ENCODE data around the gene EGFL7. TPM values are rescaled to one million over a fixed set of nuclear protein-coding genes. Genes with fewer than 3 reads are reported as not detected.

The EGFL7 gene
- total RNA-seq, 4 donors from 2014 or later, result 12.3 to 64.7 (median 33.6) TPM

GRCh38 chr9:136614967-136615623 lies 47.6 kb upstream of the EGFL7 start:
- WGBS, 2 donors (ENCODE audit: low coverage in 1 of 2), result 42 to 63% methylated on average over 8 to 25 of the region's 25 CpGs
- intact Hi-C loops (cut with DNase I; ENCODE audit: low total_unique reads) (no loop called here), in situ Hi-C loops (cut with MboI; ENCODE audit: low pct_ligation_motif_present in 1 of 4, low pct_unique_long_range_greater_than_20kb in 1 of 4, low sequenced_read_pairs in 3 of 4) (loop anchor here in 1 of 4 donors (5.0 kb wide), 1 partner anchor 123 kb away; no protein-coding TSS in a partner anchor)
- no peaks in the 10 kb centered on the region for H3K9me3 ChIP-seq
- no peaks in the 10 kb centered on the region for H3K36me3 ChIP-seq
- H3K27ac ChIP-seq, result peak overlapping the region; percentile 26 to 55 (median 41)
- TF ChIP-seq CTCF (IDR thresholded peaks at IDR 0.05) (peak in 1 of 5 experiments; percentile 11), POLR2AphosphoS5 (IDR thresholded peaks at IDR 0.05) (no peak), EP300 (IDR thresholded peaks at IDR 0.05; ENCODE audit: low read depth) (no peak), POLR2A (IDR thresholded peaks at IDR 0.05) (no peak)
- no peaks in the 10 kb centered on the region for H3K27me3 ChIP-seq
- H3K4me3 ChIP-seq, result no peak overlapping the region
- peak; percentile 70 for DNase-seq
- peaks cover 3 to 54% (median 39%) of the 10 kb centered on the region in 4 donors for H3K4me1 ChIP-seq

DNA sequence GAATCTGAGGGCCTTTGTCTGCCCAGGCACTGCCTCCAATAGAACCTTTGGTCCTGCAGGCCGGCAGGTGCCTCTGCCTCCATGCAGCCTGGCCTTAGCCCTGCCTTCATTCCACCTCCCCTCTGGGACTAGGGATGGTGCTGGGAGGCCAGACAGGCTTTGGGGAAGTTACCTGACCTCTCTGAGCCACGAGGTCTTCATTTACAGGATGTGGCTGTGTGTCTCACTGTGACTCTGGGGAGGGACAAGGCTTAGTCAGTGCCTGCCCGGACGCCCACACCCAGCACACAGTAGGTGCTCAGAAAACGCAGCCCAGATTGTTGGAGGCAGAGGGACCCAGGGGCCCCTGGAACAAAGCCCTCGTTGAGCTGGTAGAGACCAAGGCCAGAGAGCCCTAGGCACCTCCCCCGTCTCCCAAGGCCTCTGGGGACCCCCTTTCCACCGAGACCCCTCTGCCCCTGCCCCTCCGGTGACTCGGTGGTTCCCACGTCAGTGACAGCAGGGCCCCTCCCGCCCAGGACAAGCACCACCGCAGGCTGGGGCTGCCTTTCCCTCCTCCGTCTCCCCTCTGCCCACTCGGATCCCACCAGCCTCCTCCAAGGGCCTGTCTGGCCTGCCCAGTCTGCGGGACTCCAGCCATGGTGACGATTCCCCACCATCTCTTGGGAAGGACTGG lies 46.9 kb upstream of the EGFL7 start:
- 64% methylated on average over 17 of the region's 17 CpGs; no CpG with 5 or more reads in 1 of the 2 donors for WGBS, 2 donors (ENCODE audit: low coverage in 1 of 2)
- no peak for TF ChIP-seq POLR2AphosphoS5 (IDR thresholded peaks at IDR 0.05)
- TF ChIP-seq EP300 (IDR thresholded peaks at IDR 0.05; ENCODE audit: low read depth), result no peak
- TF ChIP-seq POLR2A (IDR thresholded peaks at IDR 0.05), result no peak
- TF ChIP-seq CTCF (IDR thresholded peaks at IDR 0.05), result no peak
- Histone ChIP-seq H3K4me3 (no peak overlapping the region), H3K9me3 (no peaks in the 10 kb centered on the region), H3K4me1 (peaks cover 3 to 55% (median 34%) of the 10 kb centered on the region in 4 donors), H3K27ac (peak overlapping the region in 1 of 4 donors; percentile 48), H3K27me3 (no peaks in the 10 kb centered on the region), H3K36me3 (no peaks in the 10 kb centered on the region)
- in situ Hi-C loops (cut with MboI; ENCODE audit: low pct_ligation_motif_present in 1 of 4, low pct_unique_long_range_greater_than_20kb in 1 of 4, low sequenced_read_pairs in 3 of 4), result loop anchor here in 1 of 4 donors (5.0 kb wide), 1 partner anchor 123 kb away; no protein-coding TSS in a partner anchor
- intact Hi-C loops (cut with DNase I; ENCODE audit: low total_unique reads), result no loop called here
- no peak for DNase-seq

GRCh38 chr9:136616307-136616635 lies 46.4 kb upstream of the EGFL7 start:
- Histone ChIP-seq H3K9me3 (no peaks in the 10 kb centered on the region), H3K4me1 (peaks cover 3 to 54% (median 32%) of the 10 kb centered on the region in 4 donors), H3K27me3 (no peaks in the 10 kb centered on the region), H3K4me3 (no peak overlapping the region), H3K27ac (no peak overlapping the region), H3K36me3 (no peaks in the 10 kb centered on the region)
- intact Hi-C loops (cut with DNase I; ENCODE audit: low total_unique reads) (no loop called here), in situ Hi-C loops (cut with MboI; ENCODE audit: low pct_ligation_motif_present in 1 of 4, low pct_unique_long_range_greater_than_20kb in 1 of 4, low sequenced_read_pairs in 3 of 4) (loop anchor here in 1 of 4 donors (5.0 kb wide), 1 partner anchor 124 kb away; no protein-coding TSS in a partner anchor)
- no peak for TF ChIP-seq EP300 (IDR thresholded peaks at IDR 0.05; ENCODE audit: low read depth)
- TF ChIP-seq POLR2AphosphoS5 (IDR thresholded peaks at IDR 0.05), result no peak
- TF ChIP-seq POLR2A (IDR thresholded peaks at IDR 0.05), result no peak
- no peak for TF ChIP-seq CTCF (IDR thresholded peaks at IDR 0.05)
- 80% methylated on average over 11 of the region's 12 CpGs; no CpG with 5 or more reads in 1 of the 2 donors for WGBS, 2 donors (ENCODE audit: low coverage in 1 of 2)
- DNase-seq, result no peak

- Histone ChIP-seq H3K4me3 (no peak overlapping the region), H3K27ac (peak overlapping the region in 3 of 4 donors; percentile 7 to 55 (median 8)), H3K36me3 (no peaks in the 10 kb centered on the region), H3K9me3 (no peaks in the 10 kb centered on the region), H3K27me3 (no peaks in the 10 kb centered on the region), H3K4me1 (peaks cover 3 to 53% (median 32%) of the 10 kb centered on the region in 4 donors)
- intact Hi-C loops (cut with DNase I; ENCODE audit: low total_unique reads) (no loop called here), in situ Hi-C loops (cut with MboI; ENCODE audit: low pct_ligation_motif_present in 1 of 4, low pct_unique_long_range_greater_than_20kb in 1 of 4, low sequenced_read_pairs in 3 of 4) (loop anchor here in 1 of 4 donors (5.0 kb wide), 1 partner anchor 125 kb away; no protein-coding TSS in a partner anchor)
- TF ChIP-seq CTCF (IDR thresholded peaks at IDR 0.05), result no peak
- TF ChIP-seq EP300 (IDR thresholded peaks at IDR 0.05; ENCODE audit: low read depth), result no peak
- TF ChIP-seq POLR2AphosphoS5 (IDR thresholded peaks at IDR 0.05), result no peak
- no peak for TF ChIP-seq POLR2A (IDR thresholded peaks at IDR 0.05)
- WGBS, 2 donors (ENCODE audit: low coverage in 1 of 2), result 80% methylated on average over 19 of the region's 22 CpGs; no CpG with 5 or more reads in 1 of the 2 donors
- no peak for DNase-seq
Measured at GRCh38 chr9:136616948-136617695, 45.6 kb upstream of the EGFL7 start.
